CD14-positive monocyte (primary cell): Measurements from ENCODE around the gene MLYCD. TPM values are rescaled to one million over a fixed set of nuclear protein-coding genes. Genes with fewer than 3 reads are reported as not detected.

Experiments
- DNase-seq, 3 donors: peaks; one replicate each; pipeline ENCODE4 v3.0.0-alpha.2; 2011 to 2022
- H2AFZ ChIP-seq: 2 replicates; pipeline ENCODE4 v1.6.0; 2012; ENCODE audit warnings: mild to moderate bottlenecking, low read depth, low read length, inconsistent platforms; ENCODE audit not compliant: insufficient read depth, poor library complexity, severe bottlenecking
- H3K27ac ChIP-seq, 2 donors: 1 replicate in 1 of 2; 2 replicates in 1 of 2; pipeline ENCODE4 v1.5.1; 2012 to 2013; ENCODE audit warnings: low read length in 2 of 2, control low read depth in 1 of 2, inconsistent platforms in 1 of 2, low read depth in 1 of 2, mild to moderate bottlenecking in 1 of 2
- H3K27me3 ChIP-seq, 2 donors: one replicate each; pipeline versions ENCODE4 v1.6.0 to v1.6.1; 2011 to 2013; ENCODE audit warnings: low read length in 2 of 2; ENCODE audit not compliant: control insufficient read depth in 2 of 2, insufficient read depth in 2 of 2
- H3K36me3 ChIP-seq, 2 donors: replicated peaks in 1 of 2; 1 replicate in 1 of 2; 2 replicates in 1 of 2; pipeline versions ENCODE4 v1.5.1 to v1.6.1; 2012 to 2013; ENCODE audit warnings: low read length in 2 of 2, control low read depth in 1 of 2, inconsistent platforms in 1 of 2, mild to moderate bottlenecking in 1 of 2; ENCODE audit not compliant: insufficient read depth in 2 of 2, control insufficient read depth in 1 of 2
- H3K4me1 ChIP-seq, 2 donors: 1 replicate in 1 of 2; 2 replicates in 1 of 2; pipeline versions ENCODE4 v1.5.1 to v1.6.1; 2012 to 2013; ENCODE audit warnings: low read length in 2 of 2, control low read depth in 1 of 2, inconsistent platforms in 1 of 2, mild to moderate bottlenecking in 1 of 2, moderate library complexity in 1 of 2; ENCODE audit not compliant: insufficient read depth in 2 of 2, control insufficient read depth in 1 of 2
- H3K4me2 ChIP-seq: replicated peaks from 2 replicates; pipeline ENCODE3; 2012; ENCODE audit warnings: low read length, moderate library complexity, mild to moderate bottlenecking; ENCODE audit not compliant: poor library complexity, severe bottlenecking; ENCODE audit errors: extremely low read depth
- H3K4me3 ChIP-seq, 3 experiments: fragments of 200-600 bp in 1 of 3; sonication (generic) in 1 of 3; replicated peaks in 1 of 3; 1 replicate in 2 of 3; 2 replicates in 1 of 3; pipeline ENCODE4 v1.5.1; 2011 to 2013; ENCODE audit warnings: low read length in 3 of 3, mild to moderate bottlenecking in 3 of 3, control low read depth in 2 of 3, low read depth in 2 of 3, inconsistent platforms in 1 of 3, moderate library complexity in 1 of 3
- H3K79me2 ChIP-seq: 2 replicates; pipeline ENCODE4 v1.6.0; 2012; ENCODE audit warnings: mild to moderate bottlenecking, control low read depth, inconsistent platforms, low read length, moderate library complexity; ENCODE audit not compliant: insufficient read depth
- H3K9ac ChIP-seq: 2 replicates; pipeline ENCODE4 v1.6.0; 2017; ENCODE audit warnings: low read length, mild to moderate bottlenecking; ENCODE audit not compliant: insufficient read depth, poor library complexity, severe bottlenecking
- H3K9me3 ChIP-seq, 2 donors: replicated peaks in 1 of 2; 1 replicate in 1 of 2; 2 replicates in 1 of 2; pipeline versions ENCODE4 v1.5.1 to v1.6.1; 2012 to 2013; ENCODE audit warnings: low read length in 2 of 2, control low read depth in 1 of 2; ENCODE audit not compliant: control insufficient read depth in 1 of 2, insufficient read depth in 1 of 2
- H4K20me1 ChIP-seq: 2 replicates; pipeline ENCODE4 v1.6.0; 2012; ENCODE audit warnings: mild to moderate bottlenecking, low read length, control low read depth, moderate library complexity; ENCODE audit not compliant: insufficient read depth
- H3K27ac Mint-ChIP-seq, 7 donors: one replicate each; pipeline ENCODE4 v1.8.0; 2020; ENCODE audit warnings: mild to moderate bottlenecking in 7 of 7, mixed read lengths in 7 of 7, moderate library complexity in 6 of 7, inconsistent platforms in 2 of 7
- H3K27me3 Mint-ChIP-seq, 3 donors: one replicate each; pipeline ENCODE4 v1.8.0; 2021 to 2022; ENCODE audit warnings: low read depth in 3 of 3, mild to moderate bottlenecking in 3 of 3, mixed read lengths in 3 of 3, moderate library complexity in 3 of 3, inconsistent platforms in 1 of 3
- H3K36me3 Mint-ChIP-seq, 2 donors: one replicate each; pipeline ENCODE4 v1.8.0; 2020; ENCODE audit warnings: mixed read lengths in 2 of 2, inconsistent platforms in 1 of 2, mild to moderate bottlenecking in 1 of 2
- H3K4me1 Mint-ChIP-seq: one replicate; pipeline ENCODE4 v1.8.0; 2020; ENCODE audit warnings: mild to moderate bottlenecking, mixed read lengths
- H3K4me3 Mint-ChIP-seq, 2 donors: one replicate each; pipeline ENCODE4 v1.8.0; 2020; ENCODE audit warnings: mild to moderate bottlenecking in 2 of 2, mixed read lengths in 2 of 2, moderate library complexity in 1 of 2
- H3K9me3 Mint-ChIP-seq, 7 donors: one replicate each; pipeline ENCODE4 v1.8.0; 2020 to 2022; ENCODE audit warnings: mixed read lengths in 7 of 7, mild to moderate bottlenecking in 6 of 7, moderate library complexity in 6 of 7, inconsistent platforms in 2 of 7
- CTCF ChIP-seq: fragments of 200-600 bp; IDR thresholded peaks from one replicate; pipeline ENCODE4 v1.8.0; 2022; ENCODE audit warnings: antibody characterized with exemption, mild to moderate bottlenecking
- WGBS: methylation state at CpG from one replicate; pipeline ENCODE4 v1.1.5; 2013; ENCODE audit warnings: missing lambda C conversion rate; ENCODE audit not compliant: insufficient coverage; 5-methylcytosine and 5-hydroxymethylcytosine counted together
- intact Hi-C, 2 donors: fragments of 100-400 bp; cut with micrococcal nuclease; formaldehyde crosslinking; loops; one replicate each; pipeline versions ENCODE4 v1.15.0 to v1.15.1; 2023
- polyA plus RNA-seq, 3 donors: library from polyadenylated mRNA; depleted of rRNA in 1 of 3; unstranded in 2 of 3; stranded (reverse) in 1 of 3; fragments of 300-500 nt in 2 of 3; fragments of >200 nt in 1 of 3; fragmentation: Illumina TruSeq in 2 of 3; gene quantifications; 1 replicate in 2 of 3; 2 replicates in 1 of 3; pipeline ENCODE4 v1.2.3, GENCODE V29; 2012 to 2021

MLYCD gene
- polyA plus RNA-seq, 3 donors = 1.2 to 2.4 (median 1.3) TPM

DNA sequence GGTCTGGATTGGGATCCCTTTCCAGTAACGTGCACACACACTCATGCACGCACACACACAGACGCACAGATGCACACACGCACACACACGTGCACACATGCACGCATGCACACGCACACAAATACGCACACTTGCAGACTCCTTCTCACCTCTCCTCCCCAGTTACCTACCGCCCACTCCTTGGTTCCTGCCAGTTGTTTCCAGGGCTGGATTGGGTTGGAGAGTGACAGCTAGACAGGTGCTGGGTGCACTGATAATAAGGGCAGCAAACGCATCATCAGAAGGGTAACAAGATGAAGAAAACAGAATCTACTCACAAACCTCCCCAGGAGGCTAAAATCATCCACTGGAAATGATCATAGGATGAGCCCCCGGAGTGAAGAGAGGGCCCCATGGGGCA lies 46.1 kb upstream of the MLYCD start:
- peaks cover 0 to 3% (median 0%) of the 10 kb centered on the region in 7 donors for H3K9me3 Mint-ChIP-seq
- H3K4me2 ChIP-seq = no peak overlapping the region
- peaks cover 2 to 7% (median 7%) of the 10 kb centered on the region in 3 donors for H3K27me3 Mint-ChIP-seq
- H3K27ac ChIP-seq = no peak overlapping the region
- H3K4me3 ChIP-seq = no peak overlapping the region
- no peaks in the 10 kb centered on the region for H3K79me2 ChIP-seq
- no peak overlapping the region for H3K9ac ChIP-seq
- no peaks in the 10 kb centered on the region for H3K36me3 Mint-ChIP-seq
- H2AFZ ChIP-seq = no peak overlapping the region
- H3K27ac Mint-ChIP-seq = peak overlapping the region in 1 of 7 donors; percentile 9
- WGBS = 100% methylated on average over 5 of the region's 11 CpGs
- peaks cover 12% of the 10 kb centered on the region for H3K4me1 Mint-ChIP-seq
- H3K36me3 ChIP-seq = no peaks in the 10 kb centered on the region
- H3K4me1 ChIP-seq = peaks cover 16% of the 10 kb centered on the region in 2 donors
- no peaks in the 10 kb centered on the region for H4K20me1 ChIP-seq
- H3K9me3 ChIP-seq = no peaks in the 10 kb centered on the region
- no peak overlapping the region for H3K4me3 Mint-ChIP-seq
- intact Hi-C loops = no loop called here
- no peak for DNase-seq
- H3K27me3 ChIP-seq = no peaks in the 10 kb centered on the region
- TF ChIP-seq CTCF = no peak

- Histone ChIP-seq H3K79me2 (no peaks in the 10 kb centered on the region), H3K4me3 (no peak overlapping the region), H2AFZ (no peak overlapping the region), H3K27me3 (no peaks in the 10 kb centered on the region), H3K27ac (no peak overlapping the region), H3K36me3 (no peaks in the 10 kb centered on the region), H4K20me1 (no peaks in the 10 kb centered on the region), H3K4me1 (peaks cover 6 to 7% of the 10 kb centered on the region in 2 donors), H3K4me2 (no peak overlapping the region), H3K9ac (no peak overlapping the region), H3K9me3 (no peaks in the 10 kb centered on the region)
- no peak for TF ChIP-seq CTCF
- intact Hi-C loops = no loop called here
- no peak overlapping the region for H3K4me3 Mint-ChIP-seq
- H3K27me3 Mint-ChIP-seq = peaks cover 3 to 7% (median 7%) of the 10 kb centered on the region in 3 donors
- peaks cover 8% of the 10 kb centered on the region for H3K4me1 Mint-ChIP-seq
- 93% methylated on average over 5 of the region's 8 CpGs for WGBS
- H3K9me3 Mint-ChIP-seq = peaks cover 0 to 3% (median 0%) of the 10 kb centered on the region in 7 donors
- H3K27ac Mint-ChIP-seq = peak overlapping the region in 1 of 7 donors; percentile 37
- no peaks in the 10 kb centered on the region for H3K36me3 Mint-ChIP-seq
- no peak for DNase-seq
Observed at GRCh38 chr16:83853834-83854233, 45.1 kb upstream of the MLYCD start.
